C4-2B (cell line): ENCODE data around the gene PDE1A.

Source experiments
- H3K27ac ChIP-seq: fragments of 450-650 bp; 2 replicates; pipeline ENCODE4 v1.5.1; 2017
- ZFX ChIP-seq: fragments of 450-650 bp; IDR thresholded peaks from 2 replicates; pipeline ENCODE4 v1.6.1; 2017
- TF ChIP-seq, protein P1 (sequence below): fragments of 450-650 bp; conservative IDR thresholded peaks from 2 replicates; pipeline ENCODE4 v1.5.1; 2017; ENCODE audit warnings: mild to moderate bottlenecking

Gene PDE1A

GRCh38 chr2:182359990-182360662 lies 66.7 kb downstream of the PDE1A start:
- H3K27ac ChIP-seq, result no peak overlapping the region
- no peak for TF ChIP-seq ZFX
- TF ChIP-seq, protein P1, sequence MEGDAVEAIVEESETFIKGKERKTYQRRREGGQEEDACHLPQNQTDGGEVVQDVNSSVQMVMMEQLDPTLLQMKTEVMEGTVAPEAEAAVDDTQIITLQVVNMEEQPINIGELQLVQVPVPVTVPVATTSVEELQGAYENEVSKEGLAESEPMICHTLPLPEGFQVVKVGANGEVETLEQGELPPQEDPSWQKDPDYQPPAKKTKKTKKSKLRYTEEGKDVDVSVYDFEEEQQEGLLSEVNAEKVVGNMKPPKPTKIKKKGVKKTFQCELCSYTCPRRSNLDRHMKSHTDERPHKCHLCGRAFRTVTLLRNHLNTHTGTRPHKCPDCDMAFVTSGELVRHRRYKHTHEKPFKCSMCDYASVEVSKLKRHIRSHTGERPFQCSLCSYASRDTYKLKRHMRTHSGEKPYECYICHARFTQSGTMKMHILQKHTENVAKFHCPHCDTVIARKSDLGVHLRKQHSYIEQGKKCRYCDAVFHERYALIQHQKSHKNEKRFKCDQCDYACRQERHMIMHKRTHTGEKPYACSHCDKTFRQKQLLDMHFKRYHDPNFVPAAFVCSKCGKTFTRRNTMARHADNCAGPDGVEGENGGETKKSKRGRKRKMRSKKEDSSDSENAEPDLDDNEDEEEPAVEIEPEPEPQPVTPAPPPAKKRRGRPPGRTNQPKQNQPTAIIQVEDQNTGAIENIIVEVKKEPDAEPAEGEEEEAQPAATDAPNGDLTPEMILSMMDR, result no peak

DNA sequence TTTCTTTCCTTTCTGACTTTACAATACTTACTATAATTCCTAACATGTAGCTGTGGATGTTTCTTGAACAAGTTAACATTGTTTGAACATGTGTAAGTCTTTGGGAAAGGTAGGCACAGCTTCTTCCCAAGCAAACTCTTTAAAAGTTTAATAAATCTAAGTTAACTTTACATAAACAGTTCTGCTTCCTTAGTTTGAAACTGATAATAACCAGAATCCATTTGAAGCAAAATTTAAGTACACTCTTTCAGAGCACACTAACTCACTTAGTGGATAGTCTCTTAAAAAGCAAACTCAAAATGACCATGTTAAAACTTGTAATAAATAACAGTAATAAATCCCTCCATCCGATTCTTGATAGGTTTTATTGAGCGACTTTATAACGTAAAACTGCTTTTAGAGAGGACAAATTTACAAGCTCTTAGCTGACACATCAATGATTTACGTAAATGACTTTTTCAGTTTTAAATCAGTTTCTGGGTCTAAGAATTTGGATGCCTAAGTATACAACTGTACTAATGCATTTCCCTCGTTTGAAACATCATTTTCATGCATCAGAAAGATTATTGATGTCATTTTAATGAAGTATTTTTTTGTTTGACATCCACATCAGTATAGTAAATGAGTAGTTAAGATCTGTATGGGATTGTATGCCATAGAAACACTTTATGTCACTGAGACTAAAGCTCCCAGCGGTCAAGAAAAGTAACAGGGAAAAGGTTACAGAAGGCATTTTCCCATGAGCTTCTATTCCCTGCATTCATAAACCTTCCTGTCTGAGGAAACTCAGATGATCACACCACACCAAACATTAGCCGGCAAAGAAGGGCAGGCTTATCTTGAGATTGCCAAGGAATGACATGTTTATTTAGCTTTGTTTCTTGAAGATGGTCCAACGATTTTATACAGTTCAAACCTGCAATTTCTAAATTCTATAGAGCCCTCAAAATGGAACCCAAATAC lies 67.5 kb downstream of the PDE1A start:
- no peak overlapping the region for H3K27ac ChIP-seq
- no peak for TF ChIP-seq ZFX
- TF ChIP-seq, protein P1, result no peak

- H3K27ac ChIP-seq, result no peak overlapping the region
- TF ChIP-seq ZFX, result no peak
- TF ChIP-seq, protein P1, result no peak
Observed at GRCh38 chr2:182358601-182359000, 68.2 kb downstream of the PDE1A start.

- TF ChIP-seq ZFX, result no peak
- H3K27ac ChIP-seq, result no peak overlapping the region
Observed at GRCh38 chr2:182355815-182356214, 71.0 kb downstream of the PDE1A start.

GRCh38 chr2:182351427-182351826 lies 75.4 kb downstream of the PDE1A start:
- TF ChIP-seq, protein P1, result no peak
- no peak for TF ChIP-seq ZFX

GRCh38 chr2:182349268-182349667 lies 77.6 kb downstream of the PDE1A start:
- no peak overlapping the region for H3K27ac ChIP-seq
- no peak for TF ChIP-seq ZFX

More at GRCh38 chr2:182351427-182351826, 75.4 kb downstream of the PDE1A start:
- H3K27ac ChIP-seq, result no peak overlapping the region

GRCh38 chr2:182345384-182345783 lies 81.5 kb downstream of the PDE1A start:
- H3K27ac ChIP-seq, result no peak overlapping the region
- TF ChIP-seq ZFX, result no peak
- TF ChIP-seq, protein P1, result no peak
